PC-9 (cell line): ENCODE measurements around the gene SLC25A51.

ENCODE experiments used
- EZH2 ChIP-seq: fragments of 200-600 bp; sonication (generic); IDR thresholded peaks from 2 replicates; pipeline ENCODE4 v1.8.0; 2017; ENCODE audit warnings: antibody characterized with exemption, low read depth
- TF ChIP-seq, protein P1 (sequence below): fragments of 200-600 bp; sonication (generic); conservative IDR thresholded peaks from 2 replicates; pipeline ENCODE4 v1.6.1; 2017; ENCODE audit warnings: mixed run types, antibody characterized with exemption, mild to moderate bottlenecking, moderate library complexity

DNA sequence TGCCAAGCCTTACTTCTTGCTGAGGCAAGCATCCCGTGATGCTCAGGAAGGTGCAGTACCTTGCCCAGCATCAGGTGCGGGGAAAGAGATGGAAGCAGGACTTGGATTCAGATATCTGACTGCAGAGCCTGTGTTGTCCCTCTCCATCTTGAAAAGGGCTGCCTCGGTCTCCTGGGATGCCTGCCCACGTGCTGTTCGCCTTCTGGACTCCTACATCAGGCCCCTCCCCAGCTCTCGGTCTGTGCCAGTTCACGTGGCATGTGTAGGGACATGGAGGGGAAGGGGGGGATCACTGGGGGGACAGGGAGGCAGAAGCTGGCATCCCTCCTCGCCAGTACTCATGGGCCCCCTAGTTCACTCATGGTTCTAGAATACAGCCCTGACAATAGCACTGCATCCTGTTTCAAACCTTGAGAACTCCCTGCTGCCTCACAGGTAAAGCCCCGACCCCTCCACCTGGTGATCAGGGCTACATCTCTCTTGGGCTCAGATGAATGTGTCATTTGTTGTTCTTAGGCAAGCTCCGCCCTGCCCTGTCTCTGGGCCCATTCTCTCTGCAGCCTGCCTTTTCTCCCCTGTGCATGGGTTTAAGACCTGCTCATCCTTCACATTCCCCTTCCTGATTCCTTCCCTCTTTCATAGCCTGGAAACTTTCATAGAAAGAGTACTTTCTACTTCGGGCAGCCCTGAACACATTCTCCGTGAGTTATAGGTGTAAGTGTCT lies 38.9 kb upstream of the SLC25A51 start:
- TF ChIP-seq, protein P1, sequence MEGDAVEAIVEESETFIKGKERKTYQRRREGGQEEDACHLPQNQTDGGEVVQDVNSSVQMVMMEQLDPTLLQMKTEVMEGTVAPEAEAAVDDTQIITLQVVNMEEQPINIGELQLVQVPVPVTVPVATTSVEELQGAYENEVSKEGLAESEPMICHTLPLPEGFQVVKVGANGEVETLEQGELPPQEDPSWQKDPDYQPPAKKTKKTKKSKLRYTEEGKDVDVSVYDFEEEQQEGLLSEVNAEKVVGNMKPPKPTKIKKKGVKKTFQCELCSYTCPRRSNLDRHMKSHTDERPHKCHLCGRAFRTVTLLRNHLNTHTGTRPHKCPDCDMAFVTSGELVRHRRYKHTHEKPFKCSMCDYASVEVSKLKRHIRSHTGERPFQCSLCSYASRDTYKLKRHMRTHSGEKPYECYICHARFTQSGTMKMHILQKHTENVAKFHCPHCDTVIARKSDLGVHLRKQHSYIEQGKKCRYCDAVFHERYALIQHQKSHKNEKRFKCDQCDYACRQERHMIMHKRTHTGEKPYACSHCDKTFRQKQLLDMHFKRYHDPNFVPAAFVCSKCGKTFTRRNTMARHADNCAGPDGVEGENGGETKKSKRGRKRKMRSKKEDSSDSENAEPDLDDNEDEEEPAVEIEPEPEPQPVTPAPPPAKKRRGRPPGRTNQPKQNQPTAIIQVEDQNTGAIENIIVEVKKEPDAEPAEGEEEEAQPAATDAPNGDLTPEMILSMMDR = no peak
- TF ChIP-seq EZH2 = no peak
